HG03442 (cell line): ENCODE measurements around the gene FAM110A.
A peak's percentile ranks its signal among the peaks of the same experiment; 100 is the strongest.
"Not testable (repeated sequence)": the region's sequence is repeated elsewhere in the genome, so short reads cannot be mapped to it uniquely, and the experiment has no call there.

ENCODE experiments used
- ATAC-seq: cut with Tn5 transposase; IDR thresholded peaks from one replicate; pipeline ENCODE4 v1.9.1; 2021; ENCODE audit warnings: mild to moderate bottlenecking, moderate library complexity; ENCODE audit not compliant: unreplicated experiment

FAM110A gene

DNA sequence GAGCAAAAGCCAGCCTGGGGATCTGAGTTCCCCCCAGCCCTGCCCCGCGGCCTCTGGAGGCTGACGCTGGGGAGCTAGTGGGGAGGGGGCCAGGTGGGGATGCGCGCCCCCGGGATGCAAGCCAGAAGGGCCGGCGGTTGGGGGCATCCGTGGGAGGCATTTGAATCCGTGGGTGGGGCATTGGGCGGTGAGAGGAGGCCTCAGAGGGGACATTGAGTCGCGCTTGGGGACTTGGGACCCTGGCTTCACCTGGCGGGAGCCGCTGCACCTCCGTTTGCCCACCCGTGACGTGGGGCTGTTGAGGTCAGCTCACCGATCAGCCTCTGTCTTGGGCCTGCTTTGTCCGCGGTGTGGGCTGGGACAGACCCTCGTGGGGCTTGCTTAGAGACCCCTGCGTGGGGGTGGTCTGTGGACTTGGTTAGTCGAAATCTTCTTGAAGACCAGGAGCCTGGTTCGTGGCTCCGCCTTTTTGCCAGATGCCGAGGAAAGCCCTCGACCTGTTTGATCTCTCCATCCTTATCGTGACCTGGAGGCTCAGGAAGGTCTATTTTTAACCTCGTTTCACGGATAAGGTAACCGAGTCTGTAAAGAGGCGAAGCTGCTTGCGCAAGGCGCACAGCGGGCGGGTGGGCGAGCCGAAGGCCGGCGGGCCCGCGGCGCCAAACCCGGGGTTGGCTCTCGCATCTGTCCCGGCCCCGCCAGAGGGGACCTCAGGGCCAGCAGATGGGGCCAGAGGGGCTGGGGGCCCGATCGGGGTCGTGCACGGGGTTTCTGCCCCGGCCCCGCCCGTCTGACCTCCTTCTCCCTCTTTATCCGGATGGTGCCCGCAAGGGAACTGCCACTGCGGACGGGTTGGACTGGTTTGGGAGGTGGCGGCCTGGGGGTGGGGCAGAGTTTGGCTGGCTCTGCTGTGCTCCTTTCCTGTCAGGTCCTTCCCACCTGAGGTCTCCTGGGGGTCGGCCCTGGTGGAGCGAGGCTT lies 8.3 kb downstream of the FAM110A start:
- ATAC-seq, result no peak

DNA sequence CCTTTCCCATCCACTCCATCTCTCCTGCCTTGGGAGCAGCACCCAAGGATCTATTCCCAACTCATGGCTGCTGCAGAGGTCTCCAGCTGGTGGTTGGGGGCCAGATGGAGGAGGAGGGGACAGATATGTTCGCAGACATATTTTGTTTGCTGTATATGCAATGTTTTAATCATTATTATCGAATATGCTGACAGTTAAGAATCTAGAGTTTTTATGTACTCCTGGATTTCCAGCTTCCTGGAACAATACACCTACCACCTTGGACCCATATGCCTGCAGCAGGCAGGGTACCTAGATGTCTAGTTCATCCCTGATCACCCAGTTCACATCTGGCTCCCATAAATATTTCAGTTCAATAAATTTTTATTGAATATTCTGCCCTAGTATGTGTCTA lies 9.0 kb downstream of the FAM110A start:
- ATAC-seq, result no peak

- ATAC-seq, result no peak
Measured at GRCh38 chr20:843912-844311, 10.4 kb downstream of the FAM110A start.

- ATAC-seq, result peak; percentile 94
Measured at GRCh38 chr20:844473-845225, 11.1 kb downstream of the FAM110A start.

- ATAC-seq, result no peak
Measured at GRCh38 chr20:845226-845868, 11.8 kb downstream of the FAM110A start.

- no peak for ATAC-seq
Measured at GRCh38 chr20:845941-846893, 12.7 kb downstream of the FAM110A start.

GRCh38 chr20:846894-847278 lies 13.4 kb downstream of the FAM110A start:
- ATAC-seq, result no peak

DNA sequence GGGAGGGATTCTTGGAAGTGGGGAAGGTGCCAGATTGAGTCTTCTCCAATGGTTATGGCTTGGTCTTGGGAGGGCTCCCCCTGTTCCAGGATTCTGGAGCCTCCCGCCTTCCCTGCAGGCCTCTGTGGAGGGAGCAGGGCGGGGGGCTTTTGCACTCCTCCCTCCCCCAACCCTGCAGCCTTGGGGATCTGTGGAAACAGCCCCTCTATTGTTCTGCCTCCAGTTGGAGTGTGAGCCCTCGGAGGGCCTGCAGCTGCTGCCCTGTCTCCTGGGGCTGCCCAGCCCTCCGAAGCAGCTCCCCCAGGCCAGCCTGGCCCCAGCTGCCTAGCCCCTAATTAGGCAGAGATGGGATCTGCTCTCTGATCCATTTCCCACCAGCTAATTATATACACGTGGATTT lies 14.7 kb downstream of the FAM110A start:
- ATAC-seq, result no peak

- ATAC-seq, result not testable (repeated sequence)
Measured at GRCh38 chr20:848731-849130, 15.2 kb downstream of the FAM110A start.

- no peak for ATAC-seq
Measured at GRCh38 chr20:853406-853996, 20.0 kb downstream of the FAM110A start.

- ATAC-seq, result no peak
Measured at GRCh38 chr20:854601-855000, 21.1 kb downstream of the FAM110A start.

GRCh38 chr20:855466-856360 lies 22.2 kb downstream of the FAM110A start:
- no peak for ATAC-seq

DNA sequence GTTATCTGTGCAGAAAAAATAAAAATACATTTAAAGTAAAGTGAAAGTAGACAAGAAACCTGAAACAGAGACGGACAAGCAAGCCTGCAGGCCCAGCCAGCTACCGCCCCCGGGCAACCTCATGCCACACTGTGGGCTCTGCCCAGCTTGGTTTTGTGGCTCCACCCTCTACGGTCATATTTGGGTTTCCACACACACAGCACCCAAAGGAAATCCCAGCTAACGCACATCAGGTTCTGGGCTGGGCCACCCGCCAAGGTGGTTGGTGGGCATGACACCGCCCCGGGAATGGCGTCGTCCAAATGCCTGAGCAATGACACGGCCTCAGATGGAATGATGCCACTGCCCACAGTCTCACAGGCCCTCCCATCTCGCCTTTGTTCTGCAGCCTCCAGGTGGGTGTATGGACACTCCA lies 22.9 kb downstream of the FAM110A start:
- no peak for ATAC-seq

- no peak for ATAC-seq
Measured at GRCh38 chr20:858011-858410, 24.5 kb downstream of the FAM110A start.

DNA sequence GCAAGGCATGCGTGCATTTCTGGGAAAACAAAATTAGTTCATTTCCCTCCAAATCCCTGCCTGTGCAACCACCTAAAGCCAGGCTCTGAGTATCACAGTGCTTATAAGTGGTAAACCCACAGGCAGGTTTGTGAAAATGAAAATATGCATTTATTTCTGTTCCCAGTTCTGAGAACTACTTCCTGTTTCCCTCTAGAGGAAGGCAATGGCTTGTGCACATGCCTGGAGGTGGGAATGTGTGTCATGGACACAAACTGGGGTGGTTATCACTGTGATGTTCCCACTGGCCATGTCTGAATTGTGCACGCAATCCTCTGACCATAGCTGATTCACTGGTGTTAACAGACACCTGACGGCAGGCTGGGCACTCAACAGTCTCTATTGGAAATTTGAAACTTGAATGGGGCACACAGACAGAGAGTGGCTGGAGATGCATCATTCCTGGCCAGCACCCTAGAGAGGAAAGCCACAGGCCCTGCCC lies 26.3 kb downstream of the FAM110A start:
- no peak for ATAC-seq

- no peak for ATAC-seq
Measured at GRCh38 chr20:860891-861290, 27.4 kb downstream of the FAM110A start.

GRCh38 chr20:865440-865839 lies 31.9 kb downstream of the FAM110A start:
- ATAC-seq, result no peak

GRCh38 chr20:868279-868678 lies 34.8 kb downstream of the FAM110A start:
- no peak for ATAC-seq

GRCh38 chr20:869606-870005 lies 36.1 kb downstream of the FAM110A start:
- no peak for ATAC-seq
